PC-9 (cell line): ENCODE measurements around the gene PPP6C.
"Not testable (repeated sequence)": the region's sequence is repeated elsewhere in the genome, so short reads cannot be mapped to it uniquely, and the experiment has no call there.

Experiments used
- EZH2 ChIP-seq: fragments of 200-600 bp; sonication (generic); IDR thresholded peaks from 2 replicates; pipeline ENCODE4 v1.8.0; 2017; ENCODE audit warnings: antibody characterized with exemption, low read depth
- TF ChIP-seq, protein P1 (sequence below): fragments of 200-600 bp; sonication (generic); conservative IDR thresholded peaks from 2 replicates; pipeline ENCODE4 v1.6.1; 2017; ENCODE audit warnings: mixed run types, antibody characterized with exemption, mild to moderate bottlenecking, moderate library complexity

DNA sequence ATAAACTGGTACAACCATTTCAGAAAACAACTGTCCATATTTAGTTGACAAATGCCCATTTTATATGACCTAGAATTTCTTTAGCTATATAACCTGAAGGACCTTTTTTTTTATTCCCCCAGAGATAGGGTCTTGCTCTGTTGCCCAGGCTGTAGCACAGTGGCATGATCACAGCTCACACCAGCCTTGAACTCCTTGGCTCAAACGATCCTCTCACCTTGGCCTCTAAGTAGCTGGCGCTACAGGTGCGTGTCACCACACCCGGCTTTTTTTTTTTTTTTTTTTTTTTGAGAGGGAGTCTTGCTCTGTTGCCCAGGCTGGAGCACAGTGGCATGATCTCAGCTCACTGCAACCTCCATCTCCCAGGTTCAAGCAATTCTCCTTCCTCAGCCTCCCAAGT is 75.1 kb downstream of the PPP6C start:
- TF ChIP-seq, protein P1, sequence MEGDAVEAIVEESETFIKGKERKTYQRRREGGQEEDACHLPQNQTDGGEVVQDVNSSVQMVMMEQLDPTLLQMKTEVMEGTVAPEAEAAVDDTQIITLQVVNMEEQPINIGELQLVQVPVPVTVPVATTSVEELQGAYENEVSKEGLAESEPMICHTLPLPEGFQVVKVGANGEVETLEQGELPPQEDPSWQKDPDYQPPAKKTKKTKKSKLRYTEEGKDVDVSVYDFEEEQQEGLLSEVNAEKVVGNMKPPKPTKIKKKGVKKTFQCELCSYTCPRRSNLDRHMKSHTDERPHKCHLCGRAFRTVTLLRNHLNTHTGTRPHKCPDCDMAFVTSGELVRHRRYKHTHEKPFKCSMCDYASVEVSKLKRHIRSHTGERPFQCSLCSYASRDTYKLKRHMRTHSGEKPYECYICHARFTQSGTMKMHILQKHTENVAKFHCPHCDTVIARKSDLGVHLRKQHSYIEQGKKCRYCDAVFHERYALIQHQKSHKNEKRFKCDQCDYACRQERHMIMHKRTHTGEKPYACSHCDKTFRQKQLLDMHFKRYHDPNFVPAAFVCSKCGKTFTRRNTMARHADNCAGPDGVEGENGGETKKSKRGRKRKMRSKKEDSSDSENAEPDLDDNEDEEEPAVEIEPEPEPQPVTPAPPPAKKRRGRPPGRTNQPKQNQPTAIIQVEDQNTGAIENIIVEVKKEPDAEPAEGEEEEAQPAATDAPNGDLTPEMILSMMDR = not testable (repeated sequence)
- TF ChIP-seq EZH2 = not testable (repeated sequence)
